ENCODE measurements around the gene SLC6A19. TPM values are rescaled to one million over a fixed set of nuclear protein-coding genes. Genes with fewer than 3 reads are reported as not detected.

SLC6A19 gene
- total and polyA plus RNA-seq, 9 of the 15 experiments (the other 6 are each of a cell fraction or from before 2014, with no cell fraction given), result 0.03 to 1.6 (median 0.59) TPM

GRCh38 chr5:1185629-1186350 lies 15.6 kb upstream of the SLC6A19 start (continued):
- TF ChIP-seq NFIC (IDR thresholded peaks at IDR 0.05) (peak; percentile 93), HDGF (IDR thresholded peaks at IDR 0.05) (no peak), NR3C1 (CRISPR knock-in tag; IDR thresholded peaks at IDR 0.05) (no peak), TBP (optimal IDR thresholded peaks at IDR 0.05; ENCODE audit: low read depth, low read length) (peak; percentile 37), HNRNPK (IDR thresholded peaks at IDR 0.05; ENCODE audit: low read depth, low read length, poor library complexity, severe bottlenecking) (no peak), BRF2 (IDR thresholded peaks at IDR 0.05; ENCODE audit: borderline replicate concordance, insufficient read depth, insufficient read length) (no peak), GABPB2 (CRISPR knock-in tag; conservative IDR thresholded peaks at IDR 0.05) (no peak), EP300 (IDR thresholded peaks at IDR 0.05; ENCODE audit: low read length) (peak; percentile 96), ZBTB12 (CRISPR knock-in tag; IDR thresholded peaks at IDR 0.05) (no peak), FOXK2 (conservative IDR thresholded peaks at IDR 0.05 in 1 of 2, IDR thresholded peaks at IDR 0.05 in 1 of 2; ENCODE audit: low read depth in 2 of 2) (peak in 1 of 2 experiments; percentile 47; a peak in 3 of 4 replicates), RCOR1 (IDR thresholded peaks at IDR 0.05; ENCODE audit: borderline replicate concordance in 1 of 2, low read depth in 2 of 2, low read length in 2 of 2) (peak; percentile 53 to 98; a peak in 3 of 4 replicates), CHCHD3 (CRISPR knock-in tag; IDR thresholded peaks at IDR 0.05) (no peak), DNMT1 (IDR thresholded peaks at IDR 0.05) (no peak), TSHZ1 (CRISPR knock-in tag; IDR thresholded peaks at IDR 0.05) (peak; percentile 63; the same call in 1 of the 2 replicates), KLF1 (tag; IDR thresholded peaks at IDR 0.05) (no peak), KLF13 (tag; IDR thresholded peaks at IDR 0.05; ENCODE audit: borderline replicate concordance, low read depth) (peak; percentile 62; the same call in 1 of the 2 replicates), E4F1 (CRISPR knock-in tag; IDR thresholded peaks at IDR 0.05; ENCODE audit: borderline replicate concordance) (no peak), ZNF75A (CRISPR knock-in tag; IDR thresholded peaks at IDR 0.05) (no peak), ZNF583 (CRISPR knock-in tag; IDR thresholded peaks at IDR 0.05) (peak; percentile 90), SIN3A (IDR thresholded peaks at IDR 0.05; ENCODE audit: borderline replicate concordance in 2 of 2, control insufficient read depth in 1 of 2, low read depth in 2 of 2, low read length in 2 of 2) (peak in 1 of 2 experiments; percentile 47; a peak in 1 of 4 replicates)

Measured in K562 (cell line).